ENCODE results near the gene RNF144A. TPM values are rescaled to one million over a fixed set of nuclear protein-coding genes. Genes with fewer than 3 reads are reported as not detected.

The RNF144A gene
- total RNA-seq, 1 experiment from 2014 or later, result 10.6 TPM

- Histone ChIP-seq H3K79me2 (ENCODE audit: insufficient read depth, low read length) (no peaks in the 10 kb centered on the region), H3K23ac (ENCODE audit: insufficient read length, low read depth, low read length) (no peak overlapping the region), H2AK5ac (ENCODE audit: insufficient read length, low read length) (no peak overlapping the region), H2AFZ (ENCODE audit: low read length) (no peak overlapping the region), H3K14ac (ENCODE audit: insufficient read depth, low read length) (no peak overlapping the region), H2BK5ac (ENCODE audit: insufficient read length, low read length) (no peak overlapping the region), H4K20me1 (ENCODE audit: control insufficient read depth, insufficient read depth, insufficient read length) (no peaks in the 10 kb centered on the region), H3T11ph (ENCODE audit: low read length) (no peak overlapping the region), H3K27ac (ENCODE audit: insufficient read length, low read depth, low read length) (no peak overlapping the region), H2BK12ac (ENCODE audit: insufficient read length, low read depth, low read length) (no peak overlapping the region), H3K9ac (ENCODE audit: extremely low read depth, insufficient read length, low read length) (no peak overlapping the region), H3K27me3 (ENCODE audit: insufficient read depth, low read length) (no peaks in the 10 kb centered on the region), H3K4me1 (ENCODE audit: insufficient read depth, low read length) (no peaks in the 10 kb centered on the region), H3K23me2 (ENCODE audit: insufficient read length, low read depth, low read length, poor library complexity, severe bottlenecking) (no peaks in the 10 kb centered on the region), H4K91ac (ENCODE audit: insufficient read length, low read depth, low read length) (no peak overlapping the region), H4K5ac (ENCODE audit: insufficient read length, low read depth, low read length) (no peak overlapping the region), H2BK15ac (ENCODE audit: low read depth, low read length) (no peak overlapping the region), H2BK120ac (ENCODE audit: low read depth, low read length, poor library complexity, severe bottlenecking) (no peak overlapping the region), H2BK20ac (ENCODE audit: low read depth, low read length, poor library complexity, severe bottlenecking) (no peak overlapping the region), H4K8ac (replicated peaks; ENCODE audit: insufficient read length, low read depth, low read length) (no peak overlapping the region), H3K9me3 (ENCODE audit: control insufficient read depth, low read depth, low read length) (no peaks in the 10 kb centered on the region), H3K18ac (ENCODE audit: insufficient read length, low read depth, low read length) (no peak overlapping the region), H3K4ac (ENCODE audit: low read depth, low read length) (no peak overlapping the region), H3K4me2 (ENCODE audit: insufficient read depth, insufficient read length, low read length) (no peak overlapping the region), H3K79me1 (ENCODE audit: insufficient read depth, low read depth, low read length, poor library complexity, severe bottlenecking) (no peaks in the 10 kb centered on the region), H3K56ac (ENCODE audit: insufficient read length, low read depth, low read length) (no peak overlapping the region)
- Mint-ChIP-seq H3K36me3 (ENCODE audit: insufficient read depth in 1 of 3, low read depth in 3 of 3) (peaks cover 0 to 12% (median 9%) of the 10 kb centered on the region in 3 experiments; a peak in 6 of 7 replicates), H3K4me1 (no peaks in the 10 kb centered on the region), H3K9me3 (peaks cover 8 to 12% of the 10 kb centered on the region in 2 experiments), H3K27ac (no peak overlapping the region), H3K4me3 (no peak overlapping the region), H3K27me3 (ENCODE audit: low read depth) (no peaks in the 10 kb centered on the region)
- no CpG with 5 or more reads among the region's 5 CpGs for WGBS (ENCODE audit: extremely low coverage, insufficient read length, low lambda C conversion rate)
- DNase-seq, result no peak
- TF ChIP-seq, protein P1, sequence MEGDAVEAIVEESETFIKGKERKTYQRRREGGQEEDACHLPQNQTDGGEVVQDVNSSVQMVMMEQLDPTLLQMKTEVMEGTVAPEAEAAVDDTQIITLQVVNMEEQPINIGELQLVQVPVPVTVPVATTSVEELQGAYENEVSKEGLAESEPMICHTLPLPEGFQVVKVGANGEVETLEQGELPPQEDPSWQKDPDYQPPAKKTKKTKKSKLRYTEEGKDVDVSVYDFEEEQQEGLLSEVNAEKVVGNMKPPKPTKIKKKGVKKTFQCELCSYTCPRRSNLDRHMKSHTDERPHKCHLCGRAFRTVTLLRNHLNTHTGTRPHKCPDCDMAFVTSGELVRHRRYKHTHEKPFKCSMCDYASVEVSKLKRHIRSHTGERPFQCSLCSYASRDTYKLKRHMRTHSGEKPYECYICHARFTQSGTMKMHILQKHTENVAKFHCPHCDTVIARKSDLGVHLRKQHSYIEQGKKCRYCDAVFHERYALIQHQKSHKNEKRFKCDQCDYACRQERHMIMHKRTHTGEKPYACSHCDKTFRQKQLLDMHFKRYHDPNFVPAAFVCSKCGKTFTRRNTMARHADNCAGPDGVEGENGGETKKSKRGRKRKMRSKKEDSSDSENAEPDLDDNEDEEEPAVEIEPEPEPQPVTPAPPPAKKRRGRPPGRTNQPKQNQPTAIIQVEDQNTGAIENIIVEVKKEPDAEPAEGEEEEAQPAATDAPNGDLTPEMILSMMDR (conservative IDR thresholded peaks at IDR 0.05), result no peak
Observed at GRCh38 chr2:7068457-7068856, 151.2 kb downstream of the RNF144A start.

All from H9 (cell line).